Smooth muscle cell of bladder (primary cell): ENCODE results near the gene CPOX. TPM values are rescaled to one million over a fixed set of nuclear protein-coding genes. Genes with fewer than 3 reads are reported as not detected.

Experiments used
- total RNA-seq: library from RNA; depleted of rRNA; stranded (reverse); fragments of >200 nt; gene quantifications from 2 replicates; pipeline ENCODE4 v1.2.3, GENCODE V29; 2014

CPOX gene
- total RNA-seq: 19.9 and 30.4 TPM in 2 replicates

GRCh38 chr3:98593046-98593936, at the start of gene CPOX:
Gene CPOX, minus strand, starts transcription at chr3:98593611. Its CDS starts 107 bp downstream, at chr3:98593504.

DNA sequence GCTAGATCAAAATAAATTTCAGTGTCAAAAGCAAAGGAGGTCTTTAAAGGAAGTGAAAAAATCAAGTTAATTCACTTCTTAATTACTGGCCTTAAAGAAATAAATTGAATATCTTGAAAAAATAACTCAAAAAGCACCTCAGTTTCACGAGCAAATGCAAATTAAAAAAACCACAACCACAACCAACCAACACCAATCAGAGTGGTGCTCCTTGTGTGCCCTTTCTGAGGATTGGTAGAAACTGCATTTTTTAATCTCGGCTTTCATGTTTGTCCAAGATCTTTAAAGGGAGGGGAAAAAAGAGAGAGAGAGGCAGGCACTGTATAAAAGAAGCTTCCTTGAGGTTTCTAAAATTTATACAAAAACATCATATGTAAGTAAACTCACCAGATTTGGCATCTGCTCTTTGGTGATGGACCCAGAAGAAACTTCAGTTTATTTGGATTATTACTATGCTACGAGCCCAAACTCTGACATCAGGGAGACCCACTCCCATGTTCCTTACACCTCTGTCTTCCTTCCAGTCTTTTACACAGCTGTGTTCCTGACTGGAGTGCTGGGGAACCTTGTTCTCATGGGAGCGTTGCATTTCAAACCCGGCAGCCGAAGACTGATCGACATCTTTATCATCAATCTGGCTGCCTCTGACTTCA, 61.7 kb downstream of the CPOX start, which contains the start of gene GPR15:
Gene GPR15, plus strand, starts transcription at position 357 of the 653 bp plus-strand sequence. Its CDS starts 56 bp downstream, at position 413.

Other genes with a start within 250 kb of the CPOX start
- not detected in 2 replicates for gene OR5K4, start 239.8 kb downstream of the CPOX start, total RNA-seq
- not detected in 2 replicates for gene OR5K3, start 202.9 kb downstream of the CPOX start, total RNA-seq
- gene OR5K1, start 130.4 kb downstream of the CPOX start, total RNA-seq: not detected in 2 replicates
- gene OR5K2, start 95.9 kb downstream of the CPOX start, total RNA-seq: not detected in 2 replicates
- gene CLDND1, start 70.7 kb downstream of the CPOX start, total RNA-seq: 62.6 and 83.1 TPM in 2 replicates
- gene GPR15, start 61.6 kb downstream of the CPOX start, total RNA-seq: not detected in 2 replicates
- gene ST3GAL6, start 169.7 kb upstream of the CPOX start, total RNA-seq: 4.8 and 15.6 TPM in 2 replicates